ENCODE results near the gene ME1.
A peak's percentile ranks its signal among the peaks of the same experiment; 100 is the strongest.
"Not testable (repeated sequence)": the region's sequence is repeated elsewhere in the genome, so short reads cannot be mapped to it uniquely, and the experiment has no call there.

The ME1 gene

GRCh38 chr6:83430611-83431544, at the start of gene ME1:
Gene ME1, minus strand, starts transcription at chr6:83431051. Its CDS starts 97 bp downstream, at chr6:83430954.
- peak; percentile 56 to 76 for DNase-seq

GRCh38 chr6:83480470-83480869, 49.6 kb upstream of the ME1 start:
- no peak for DNase-seq

GRCh38 chr6:83479389-83479788, 48.5 kb upstream of the ME1 start:
- DNase-seq = no peak

- no peak for DNase-seq
Measured at GRCh38 chr6:83476971-83477370, 46.1 kb upstream of the ME1 start.

GRCh38 chr6:83474309-83474708, 43.5 kb upstream of the ME1 start:
- peak; percentile 10 for DNase-seq

- DNase-seq = no peak
Measured at GRCh38 chr6:83472767-83473166, 41.9 kb upstream of the ME1 start.

- no peak for DNase-seq
Measured at GRCh38 chr6:83470587-83470986, 39.7 kb upstream of the ME1 start.

- DNase-seq = no peak
Measured at GRCh38 chr6:83470001-83470400, 39.1 kb upstream of the ME1 start.

- no peak for DNase-seq
Measured at GRCh38 chr6:83467620-83468036, 36.8 kb upstream of the ME1 start.

- no peak for DNase-seq
Measured at GRCh38 chr6:83466328-83466727, 35.5 kb upstream of the ME1 start.

GRCh38 chr6:83464381-83465140, 33.7 kb upstream of the ME1 start:
- DNase-seq = no peak

GRCh38 chr6:83463886-83464285, 33.0 kb upstream of the ME1 start:
- no peak for DNase-seq

GRCh38 chr6:83462524-83462923, 31.7 kb upstream of the ME1 start:
- no peak for DNase-seq

GRCh38 chr6:83461438-83461837, 30.6 kb upstream of the ME1 start:
- no peak for DNase-seq

- DNase-seq = no peak
Measured at GRCh38 chr6:83459663-83460062, 28.8 kb upstream of the ME1 start.

- DNase-seq = not testable (repeated sequence)
Measured at GRCh38 chr6:83450015-83450414, 19.2 kb upstream of the ME1 start.

GRCh38 chr6:83444086-83444699, 13.3 kb upstream of the ME1 start:
- not testable (repeated sequence) for DNase-seq

- DNase-seq = no peak
Measured at GRCh38 chr6:83443516-83443915, 12.7 kb upstream of the ME1 start.

GRCh38 chr6:83442752-83443151, 11.9 kb upstream of the ME1 start:
- no peak for DNase-seq

- no peak for DNase-seq
Measured at GRCh38 chr6:83439201-83439600, 8.3 kb upstream of the ME1 start.

GRCh38 chr6:83436674-83437073, 5.8 kb upstream of the ME1 start:
- DNase-seq = no peak

- no peak for DNase-seq
Measured at GRCh38 chr6:83433177-83433576, 2.3 kb upstream of the ME1 start.

GRCh38 chr6:83432636-83433035, 1.8 kb upstream of the ME1 start:
- no peak for DNase-seq
